ENCODE results near the gene TRIM38. TPM values are rescaled to one million over a fixed set of nuclear protein-coding genes. Genes with fewer than 3 reads are reported as not detected.
"Not testable (repeated sequence)": the region's sequence is repeated elsewhere in the genome, so short reads cannot be mapped to it uniquely, and the experiment has no call there.

TRIM38 gene
- total and polyA plus RNA-seq, 2 donors (not counting 3 experiments of a cell fraction or from before 2014, with no cell fraction given) = 5.1 to 13.2 TPM

- ChIA-PET CTCF (interaction anchor here (0.6 to 5.1 kb wide), 5 partner anchors 10 to 1287 kb away, joined by 3 to 31 read pairs (median 6); partner anchors contain the start of gene C6orf62), POLR2A (interaction anchor here (0.6 to 1.7 kb wide), 3 partner anchors 11 to 35 kb away, joined by 4 to 11 read pairs (median 4); a partner anchor contains a TSS)
- H3K27ac ChIP-seq (ENCODE audit: insufficient read depth, low read depth, low read length) = no peak overlapping the region
- no peaks in the 10 kb centered on the region for H3K9me1 ChIP-seq (replicated peaks; ENCODE audit: control insufficient read depth, extremely low read depth, insufficient read depth, low read length)
- no peak overlapping the region for H2AFZ ChIP-seq (ENCODE audit: low read depth, low read length)
- dilution Hi-C loops (cut with MboI; ENCODE audit: extremely low pct_ligation_motif_present, low sequenced_read_pairs) = no loop called here
- H3K9me3 ChIP-seq (replicated peaks; ENCODE audit: control insufficient read depth, insufficient read depth, low read length) = no peaks in the 10 kb centered on the region
- no peaks in the 10 kb centered on the region for H3K27me3 ChIP-seq (ENCODE audit: control insufficient read depth in 2 of 2, insufficient read depth in 2 of 2, low read length in 2 of 2)
- no peak for TF ChIP-seq JUN (IDR thresholded peaks at IDR 0.05; ENCODE audit: borderline replicate concordance, insufficient read depth, insufficient read length, low read depth)
- TF ChIP-seq CTCF (IDR thresholded peaks at IDR 0.05; ENCODE audit: extremely low read depth in 1 of 2, insufficient read depth in 1 of 2, low read depth in 1 of 2, low read length in 2 of 2) = no peak
- TF ChIP-seq POLR2A (IDR thresholded peaks at IDR 0.05; ENCODE audit: low read depth, low read length) = no peak
- TF ChIP-seq GATA2 (IDR thresholded peaks at IDR 0.05; ENCODE audit: insufficient read depth, insufficient read length, low read depth, low read length) = no peak
- no peak for TF ChIP-seq POLR2AphosphoS5 (IDR thresholded peaks at IDR 0.05; ENCODE audit: insufficient read depth, low read depth, low read length)
- TF ChIP-seq FOS (IDR thresholded peaks at IDR 0.05; ENCODE audit: borderline replicate concordance, insufficient read depth, low read length) = no peak
- H3K4me1 ChIP-seq (ENCODE audit: control insufficient read depth, extremely low read depth, insufficient read depth, low read length) = no peaks in the 10 kb centered on the region
- FAIRE-seq = no peak
- no peak overlapping the region for H3K9ac ChIP-seq (replicated peaks; ENCODE audit: extremely low read depth, insufficient read depth, low read length)
- H3K4me3 ChIP-seq (replicated peaks in 1 of 3; ENCODE audit: insufficient read depth in 1 of 3, low read depth in 1 of 3, low read length in 3 of 3) = no peak overlapping the region
- no peak overlapping the region for H3K4me2 ChIP-seq (ENCODE audit: insufficient read depth, low read length)
- no peaks in the 10 kb centered on the region for H3K36me3 ChIP-seq (ENCODE audit: control insufficient read depth in 2 of 2, extremely low read depth in 1 of 2, insufficient read depth in 2 of 2, low read length in 2 of 2)
- no peaks in the 10 kb centered on the region for H4K20me1 ChIP-seq (replicated peaks; ENCODE audit: control insufficient read depth, extremely low read depth, insufficient read depth, low read length)
- no TSS peak for BruUV-seq (replicated peaks)
- H3K79me2 ChIP-seq (ENCODE audit: control insufficient read depth, insufficient read depth, low read length) = no peaks in the 10 kb centered on the region
- intact Hi-C loops (cut with micrococcal nuclease) = no loop called here
- no peak for DNase-seq (ENCODE audit: low read depth, low spot score)
Observed at GRCh38 chr6:26006086-26006939, 43.7 kb downstream of the TRIM38 start.

- BruUV-seq (replicated peaks); FAIRE-seq; H3K4me2 ChIP-seq (ENCODE audit: insufficient read depth, low read length); H3K4me1 ChIP-seq (ENCODE audit: control insufficient read depth, extremely low read depth, insufficient read depth, low read length); H3K9me1 ChIP-seq (replicated peaks; ENCODE audit: control insufficient read depth, extremely low read depth, insufficient read depth, low read length); intact Hi-C loops (cut with micrococcal nuclease); dilution Hi-C loops (cut with MboI; ENCODE audit: extremely low pct_ligation_motif_present, low sequenced_read_pairs); H3K36me3 ChIP-seq (ENCODE audit: control insufficient read depth in 2 of 2, extremely low read depth in 1 of 2, insufficient read depth in 2 of 2, low read length in 2 of 2); H3K9ac ChIP-seq (replicated peaks; ENCODE audit: extremely low read depth, insufficient read depth, low read length); H4K20me1 ChIP-seq (replicated peaks; ENCODE audit: control insufficient read depth, extremely low read depth, insufficient read depth, low read length); H3K27me3 ChIP-seq (ENCODE audit: control insufficient read depth in 2 of 2, insufficient read depth in 2 of 2, low read length in 2 of 2); H3K4me3 ChIP-seq (replicated peaks in 1 of 3; ENCODE audit: insufficient read depth in 1 of 3, low read depth in 1 of 3, low read length in 3 of 3); H3K9me3 ChIP-seq (replicated peaks; ENCODE audit: control insufficient read depth, insufficient read depth, low read length); H2AFZ ChIP-seq (ENCODE audit: low read depth, low read length); DNase-seq (ENCODE audit: low read depth, low spot score); H3K79me2 ChIP-seq (ENCODE audit: control insufficient read depth, insufficient read depth, low read length); H3K27ac ChIP-seq (ENCODE audit: insufficient read depth, low read depth, low read length): not testable (repeated sequence)
- ChIA-PET CTCF (interaction anchor here (0.9 to 5.1 kb wide), 4 partner anchors 10 to 219 kb away, joined by 3 to 31 read pairs (median 12); a partner anchor contains a TSS), POLR2A (interaction anchor here (1.5 to 1.7 kb wide), 2 partner anchors 10 to 13 kb away, joined by 4 to 11 read pairs; a partner anchor contains a TSS)
Observed at GRCh38 chr6:26006940-26007305, 44.3 kb downstream of the TRIM38 start.

All from endothelial cell of umbilical vein (primary cell).